IPS-15b (cell line): ENCODE results near the gene CARHSP1.

Experiments used
- H3K27me3 ChIP-seq: one replicate; pipeline ENCODE4 v1.6.1; 2013; ENCODE audit warnings: low read length; ENCODE audit not compliant: control insufficient read depth, insufficient read depth
- H3K36me3 ChIP-seq: one replicate; pipeline ENCODE4 v1.6.1; 2013; ENCODE audit warnings: low read length; ENCODE audit not compliant: control insufficient read depth, insufficient read depth
- H3K4me1 ChIP-seq: one replicate; pipeline ENCODE4 v1.6.1; 2013; ENCODE audit warnings: mild to moderate bottlenecking, low read length; ENCODE audit not compliant: control insufficient read depth, insufficient read depth
- H3K4me3 ChIP-seq: one replicate; pipeline ENCODE4 v1.5.1; 2013; ENCODE audit warnings: low read depth, low read length
- H3K9ac ChIP-seq: one replicate; pipeline ENCODE4 v1.6.1; 2013; ENCODE audit warnings: low read depth, mild to moderate bottlenecking, low read length
- H3K9me3 ChIP-seq: one replicate; pipeline ENCODE4 v1.6.1; 2013; ENCODE audit warnings: mild to moderate bottlenecking, low read length; ENCODE audit not compliant: control insufficient read depth, insufficient read depth

Gene CARHSP1

GRCh38 chr16:8866118-8866883 lies 2.5 kb downstream of the CARHSP1 start:
- H3K27me3 ChIP-seq: no peaks in the 10 kb centered on the region
- H3K9ac ChIP-seq: peak overlapping the region; percentile 92
- no peaks in the 10 kb centered on the region for H3K9me3 ChIP-seq
- peak overlapping the region; percentile 88 for H3K4me3 ChIP-seq
- H3K4me1 ChIP-seq: peaks cover 22% of the 10 kb centered on the region
- H3K36me3 ChIP-seq: peaks cover 4% of the 10 kb centered on the region

- no peak overlapping the region for H3K9ac ChIP-seq
- H3K27me3 ChIP-seq: no peaks in the 10 kb centered on the region
- H3K4me3 ChIP-seq: peak overlapping the region; percentile 88
- no peaks in the 10 kb centered on the region for H3K9me3 ChIP-seq
- H3K36me3 ChIP-seq: peaks cover 4% of the 10 kb centered on the region
- H3K4me1 ChIP-seq: peaks cover 22% of the 10 kb centered on the region
Observed at GRCh38 chr16:8865145-8865882, 3.5 kb downstream of the CARHSP1 start.

GRCh38 chr16:8864480-8865110 lies 4.2 kb downstream of the CARHSP1 start:
- Histone ChIP-seq H3K36me3 (peaks cover 4% of the 10 kb centered on the region), H3K9me3 (no peaks in the 10 kb centered on the region), H3K27me3 (no peaks in the 10 kb centered on the region), H3K4me3 (no peak overlapping the region), H3K9ac (peak overlapping the region; percentile 37), H3K4me1 (peaks cover 22% of the 10 kb centered on the region)

GRCh38 chr16:8863594-8864424 lies 5.0 kb downstream of the CARHSP1 start:
- Histone ChIP-seq H3K4me1 (peaks cover 22% of the 10 kb centered on the region), H3K9ac (no peak overlapping the region)

GRCh38 chr16:8862309-8863130 lies 6.3 kb downstream of the CARHSP1 start:
- Histone ChIP-seq H3K27me3 (no peaks in the 10 kb centered on the region), H3K9me3 (no peaks in the 10 kb centered on the region), H3K4me3 (no peak overlapping the region), H3K9ac (no peak overlapping the region), H3K4me1 (peaks cover 22% of the 10 kb centered on the region), H3K36me3 (peaks cover 21% of the 10 kb centered on the region)

More at GRCh38 chr16:8863594-8864424, 5.0 kb downstream of the CARHSP1 start:
- Histone ChIP-seq H3K4me3 (no peak overlapping the region), H3K36me3 (peaks cover 11% of the 10 kb centered on the region), H3K9me3 (no peaks in the 10 kb centered on the region), H3K27me3 (no peaks in the 10 kb centered on the region)

- Histone ChIP-seq H3K4me1 (peaks cover 22% of the 10 kb centered on the region), H3K36me3 (peaks cover 24% of the 10 kb centered on the region), H3K9ac (no peak overlapping the region), H3K27me3 (no peaks in the 10 kb centered on the region), H3K9me3 (no peaks in the 10 kb centered on the region), H3K4me3 (no peak overlapping the region)
Observed at GRCh38 chr16:8861563-8862308, 7.1 kb downstream of the CARHSP1 start.

- Histone ChIP-seq H3K9me3 (no peaks in the 10 kb centered on the region), H3K9ac (no peak overlapping the region), H3K27me3 (no peaks in the 10 kb centered on the region), H3K4me3 (no peak overlapping the region), H3K36me3 (peaks cover 39% of the 10 kb centered on the region), H3K4me1 (peaks cover 11% of the 10 kb centered on the region)
Observed at GRCh38 chr16:8859913-8860881, 8.6 kb downstream of the CARHSP1 start.

- peaks cover 44% of the 10 kb centered on the region for H3K36me3 ChIP-seq
- no peak overlapping the region for H3K9ac ChIP-seq
- H3K27me3 ChIP-seq: no peaks in the 10 kb centered on the region
- no peaks in the 10 kb centered on the region for H3K9me3 ChIP-seq
- H3K4me1 ChIP-seq: peaks cover 6% of the 10 kb centered on the region
- H3K4me3 ChIP-seq: no peak overlapping the region
Observed at GRCh38 chr16:8858994-8859912, 9.6 kb downstream of the CARHSP1 start.

- no peaks in the 10 kb centered on the region for H3K27me3 ChIP-seq
- H3K9ac ChIP-seq: no peak overlapping the region
- no peak overlapping the region for H3K4me3 ChIP-seq
- no peaks in the 10 kb centered on the region for H3K9me3 ChIP-seq
- H3K36me3 ChIP-seq: peaks cover 52% of the 10 kb centered on the region
- peaks cover 7% of the 10 kb centered on the region for H3K4me1 ChIP-seq
Observed at GRCh38 chr16:8855972-8856371, 12.8 kb downstream of the CARHSP1 start.
